Kidney glomerular epithelial cell (primary cell): ENCODE data around the gene SMARCE1.
"Not testable (repeated sequence)": the region's sequence is repeated elsewhere in the genome, so short reads cannot be mapped to it uniquely, and the experiment has no call there.

ENCODE experiments used
- DNase-seq: peaks from one replicate; lab custom pipeline; 2025; lab: John Stamatoyannopoulos, UW

SMARCE1 gene

DNA sequence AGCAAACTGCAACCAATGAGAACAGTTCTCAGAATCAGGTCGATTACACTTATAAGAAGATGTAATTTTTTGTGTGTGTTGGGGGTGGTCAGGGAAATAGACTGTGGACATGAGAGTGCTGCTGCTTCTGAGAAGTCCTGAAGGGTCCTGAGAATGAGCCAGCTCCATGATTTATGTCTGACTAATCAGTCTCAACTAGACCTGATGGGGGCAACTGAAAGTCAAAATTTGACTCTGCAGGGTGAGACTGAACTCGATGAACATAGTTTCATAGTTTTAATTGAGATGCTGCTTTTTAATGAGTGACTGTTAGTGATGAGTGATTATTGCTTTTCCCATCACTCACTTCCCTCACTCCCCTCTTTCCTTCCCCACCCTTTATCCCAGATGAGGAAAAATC lies 37.3 kb downstream of the SMARCE1 start:
- DNase-seq: no peak

DNA sequence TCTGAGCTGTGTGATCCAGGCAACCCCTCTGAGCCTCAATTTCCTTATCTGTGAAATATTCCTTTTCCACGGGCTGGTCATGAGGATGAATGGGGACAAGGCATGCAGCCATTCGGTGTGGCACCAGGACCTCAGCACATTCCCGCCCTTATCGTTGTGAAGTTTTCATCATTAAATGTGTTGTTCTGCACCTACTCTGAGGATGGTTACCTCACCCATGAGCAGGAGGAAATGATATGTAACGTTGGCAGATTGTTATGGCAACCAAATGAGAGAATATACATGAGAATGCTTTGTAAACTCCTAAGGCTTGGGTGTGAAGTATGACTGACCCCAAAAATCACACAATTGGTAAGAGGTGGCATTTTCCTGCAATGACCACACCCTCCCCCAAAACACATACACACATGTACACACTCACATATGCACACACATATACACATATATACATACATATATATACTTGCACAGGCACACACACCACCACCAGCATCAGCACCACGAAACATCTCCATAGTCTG lies 39.5 kb downstream of the SMARCE1 start:
- no peak for DNase-seq

DNA sequence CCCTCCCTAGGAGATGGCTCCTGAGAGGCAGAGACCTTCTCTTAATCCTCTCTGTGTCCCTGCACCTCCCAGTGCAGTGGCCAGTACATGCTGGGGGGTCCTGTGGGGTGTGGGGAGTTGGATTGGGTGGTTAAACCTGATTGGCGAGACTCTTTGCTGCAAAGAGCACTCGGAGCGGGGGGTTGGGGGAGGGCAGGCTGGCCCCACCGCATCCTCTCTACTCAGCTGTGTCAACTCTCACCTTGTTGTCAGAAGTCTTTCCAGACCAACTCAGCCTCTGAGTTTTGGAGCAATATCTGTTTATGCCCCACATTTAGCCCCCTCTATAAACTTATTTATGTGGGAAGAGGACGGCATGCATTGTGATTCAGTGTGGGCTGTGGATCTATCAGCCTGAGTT lies 40.0 kb downstream of the SMARCE1 start:
- DNase-seq: no peak

DNA sequence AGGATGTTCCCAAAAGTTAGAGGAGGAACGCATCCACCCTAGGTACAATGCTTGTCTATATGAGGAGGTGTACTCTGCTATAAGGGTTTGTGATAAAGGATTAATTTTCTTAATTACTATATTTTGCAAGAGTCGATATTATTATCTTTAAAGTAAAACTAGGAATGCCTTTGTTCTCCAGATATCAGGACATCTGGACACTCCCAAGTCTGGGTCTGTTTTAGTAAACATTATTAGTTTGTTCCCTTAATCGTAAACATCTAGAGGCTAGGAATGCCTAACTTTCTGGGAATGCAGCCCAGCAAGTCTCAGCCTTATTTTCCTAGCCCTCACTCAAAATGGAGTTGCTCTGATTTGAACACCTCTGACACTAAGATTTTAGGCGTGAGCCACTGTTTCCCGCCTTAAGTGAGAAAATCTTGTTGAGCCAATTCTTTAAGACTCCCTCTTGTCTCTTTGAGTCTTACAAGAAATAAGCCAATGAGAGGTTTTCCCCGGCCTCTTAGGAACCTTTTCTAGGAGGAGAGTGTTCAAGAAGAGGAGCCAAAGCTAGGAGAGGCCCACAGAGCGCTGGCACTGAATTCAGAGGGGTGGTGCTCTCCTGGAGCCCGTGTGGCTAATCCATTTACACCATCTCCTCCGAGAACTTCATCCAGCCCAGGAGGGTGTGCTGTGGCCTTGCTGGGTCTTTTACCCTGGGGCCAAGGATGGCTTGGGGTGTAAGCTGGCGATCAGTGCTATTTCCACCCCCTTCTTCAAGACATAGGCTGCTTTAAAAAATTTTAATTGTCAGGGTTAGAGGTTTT lies 40.9 kb downstream of the SMARCE1 start:
- no peak for DNase-seq

DNA sequence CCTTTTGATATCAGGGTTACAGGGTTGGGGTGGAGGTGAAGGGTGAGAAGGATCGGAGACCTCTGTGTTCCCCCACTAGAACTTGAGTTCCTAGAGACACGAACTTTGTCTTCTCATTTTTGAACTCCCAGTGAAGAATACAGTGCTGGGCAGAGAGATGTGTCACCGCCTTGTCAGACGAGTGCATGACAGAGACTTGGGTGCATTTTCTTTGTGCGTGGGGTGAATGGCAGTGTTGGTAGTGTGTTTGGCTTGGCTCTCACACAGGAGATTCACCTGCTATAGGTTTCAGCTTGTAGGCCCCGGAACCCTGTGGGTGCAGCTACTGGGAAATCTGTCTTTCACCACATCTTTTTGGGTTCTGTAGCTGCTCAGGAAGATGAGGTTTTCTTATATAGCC lies 42.3 kb downstream of the SMARCE1 start:
- no peak for DNase-seq

DNA sequence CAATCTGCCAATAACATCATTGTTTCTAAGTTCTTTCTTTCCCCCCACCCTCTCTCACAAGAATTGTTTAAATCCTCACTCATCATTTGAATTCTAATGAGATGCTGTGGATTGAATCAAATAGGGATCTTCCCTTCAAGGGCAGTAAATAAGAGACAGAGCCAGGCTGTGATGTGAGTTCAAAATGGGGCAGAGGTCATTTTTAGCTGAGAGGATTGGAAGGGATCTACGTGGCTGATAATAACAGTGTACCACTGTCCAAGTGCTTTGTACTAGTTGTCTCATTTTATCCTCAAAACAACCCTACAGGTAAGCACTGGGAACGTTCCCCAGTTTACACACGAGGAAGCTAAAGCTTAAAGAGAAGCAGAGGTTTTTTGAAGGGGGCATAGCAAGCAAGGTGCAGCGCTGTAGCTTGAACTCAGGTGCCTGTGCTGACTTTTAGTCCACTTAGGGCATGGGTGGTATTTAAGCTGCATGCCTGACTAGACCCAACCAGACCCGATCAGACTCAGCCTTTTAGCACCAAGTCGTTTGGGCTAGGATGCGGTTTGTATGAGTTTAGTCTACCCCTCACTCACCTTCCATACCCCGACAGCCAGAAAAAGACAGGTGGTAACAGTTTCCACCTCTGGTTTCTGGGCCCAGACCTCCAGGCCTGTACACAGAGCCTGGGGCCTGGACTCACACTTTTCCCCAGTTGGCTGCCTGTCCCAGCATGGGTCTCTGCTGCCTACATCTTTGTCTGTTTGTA lies 43.1 kb downstream of the SMARCE1 start:
- no peak for DNase-seq

DNA sequence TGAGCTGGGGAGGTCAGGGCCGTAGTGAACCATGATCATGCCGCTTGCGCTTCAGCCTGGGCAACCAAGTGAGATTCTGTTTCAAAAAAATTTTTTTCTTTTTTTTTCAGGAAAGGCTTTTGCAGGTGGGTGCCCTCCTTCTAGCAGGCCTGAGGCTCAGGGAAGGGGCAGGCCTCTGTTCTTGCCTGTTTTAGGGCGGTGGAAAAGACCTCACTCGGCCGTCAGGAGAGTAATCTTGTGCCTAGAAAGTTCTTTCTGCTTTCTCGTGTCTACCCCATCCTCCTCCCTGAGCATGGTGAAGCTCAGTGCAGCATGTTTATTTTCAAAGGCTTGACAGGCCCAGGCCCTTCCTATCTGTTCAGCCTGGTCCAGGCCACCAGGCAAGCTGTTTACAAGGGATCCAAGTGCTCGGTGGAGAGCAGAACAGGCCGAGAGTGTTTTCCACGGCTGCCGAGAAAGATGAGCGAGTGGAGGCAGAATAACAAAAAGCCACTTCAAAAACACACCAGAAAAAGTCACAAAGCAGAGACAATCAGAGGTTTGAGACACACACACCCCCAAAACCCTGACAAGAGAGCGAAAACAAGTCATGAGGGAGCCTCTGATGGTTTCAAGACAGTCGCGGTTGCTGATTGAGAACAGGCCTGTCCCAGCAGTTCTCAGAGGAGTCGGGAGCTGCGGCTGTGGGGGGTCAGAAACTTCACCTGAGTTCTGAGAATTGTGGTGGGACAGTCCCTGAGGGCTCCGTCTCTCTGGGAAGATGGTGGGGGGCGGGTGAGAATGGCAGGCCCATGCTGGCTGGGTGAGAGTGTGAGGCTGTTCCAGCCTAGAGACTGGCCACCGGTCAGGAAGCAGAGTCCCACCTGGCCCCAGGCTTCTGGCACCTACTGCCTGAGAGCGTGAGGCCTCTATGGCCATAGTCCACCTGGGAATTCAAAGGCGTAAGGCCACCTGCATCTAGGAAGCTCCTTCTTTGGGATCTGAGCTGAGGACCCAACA lies 44.9 kb downstream of the SMARCE1 start:
- no peak for DNase-seq

DNA sequence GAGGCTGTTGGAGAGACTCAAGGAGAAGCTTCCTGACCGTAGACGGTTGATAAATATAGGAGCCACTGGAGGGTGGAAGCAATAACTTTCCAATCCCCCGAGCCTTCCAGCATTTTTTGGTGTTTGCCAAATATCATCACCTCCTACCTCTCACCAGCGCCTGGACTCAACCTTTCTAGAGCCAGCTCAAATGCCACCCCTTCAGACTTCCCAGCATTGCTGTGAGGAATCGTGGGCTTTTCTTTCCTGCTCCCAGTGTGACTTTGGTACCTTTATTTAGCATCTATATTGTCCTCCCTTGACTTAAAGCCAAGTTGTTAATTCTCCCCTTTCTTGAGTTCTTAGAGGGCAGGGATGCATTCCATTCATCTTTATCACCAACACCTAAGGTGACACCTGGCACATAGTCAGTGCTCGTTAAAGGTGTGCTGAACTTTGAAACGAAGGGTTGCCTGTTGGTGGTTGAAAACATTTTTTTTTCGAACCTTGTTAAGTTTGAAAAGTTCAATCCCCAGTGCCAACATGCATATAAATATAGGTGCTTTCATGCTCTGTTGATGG lies 47.1 kb downstream of the SMARCE1 start:
- DNase-seq: no peak

DNA sequence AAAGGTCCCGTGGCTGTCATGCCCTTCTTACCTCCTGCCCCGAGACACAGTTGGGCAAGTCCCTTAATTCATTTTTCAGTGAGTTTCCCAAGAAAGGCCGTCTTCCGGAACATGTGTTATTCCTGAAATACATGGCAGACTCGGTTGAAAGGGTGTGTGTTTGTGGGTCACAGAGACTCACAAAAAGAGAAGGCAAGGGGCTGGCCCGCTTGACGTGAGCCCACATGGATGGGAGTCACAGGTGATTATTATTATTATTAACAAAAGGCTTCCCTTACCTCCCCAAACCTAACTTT lies 48.2 kb downstream of the SMARCE1 start:
- no peak for DNase-seq

DNA sequence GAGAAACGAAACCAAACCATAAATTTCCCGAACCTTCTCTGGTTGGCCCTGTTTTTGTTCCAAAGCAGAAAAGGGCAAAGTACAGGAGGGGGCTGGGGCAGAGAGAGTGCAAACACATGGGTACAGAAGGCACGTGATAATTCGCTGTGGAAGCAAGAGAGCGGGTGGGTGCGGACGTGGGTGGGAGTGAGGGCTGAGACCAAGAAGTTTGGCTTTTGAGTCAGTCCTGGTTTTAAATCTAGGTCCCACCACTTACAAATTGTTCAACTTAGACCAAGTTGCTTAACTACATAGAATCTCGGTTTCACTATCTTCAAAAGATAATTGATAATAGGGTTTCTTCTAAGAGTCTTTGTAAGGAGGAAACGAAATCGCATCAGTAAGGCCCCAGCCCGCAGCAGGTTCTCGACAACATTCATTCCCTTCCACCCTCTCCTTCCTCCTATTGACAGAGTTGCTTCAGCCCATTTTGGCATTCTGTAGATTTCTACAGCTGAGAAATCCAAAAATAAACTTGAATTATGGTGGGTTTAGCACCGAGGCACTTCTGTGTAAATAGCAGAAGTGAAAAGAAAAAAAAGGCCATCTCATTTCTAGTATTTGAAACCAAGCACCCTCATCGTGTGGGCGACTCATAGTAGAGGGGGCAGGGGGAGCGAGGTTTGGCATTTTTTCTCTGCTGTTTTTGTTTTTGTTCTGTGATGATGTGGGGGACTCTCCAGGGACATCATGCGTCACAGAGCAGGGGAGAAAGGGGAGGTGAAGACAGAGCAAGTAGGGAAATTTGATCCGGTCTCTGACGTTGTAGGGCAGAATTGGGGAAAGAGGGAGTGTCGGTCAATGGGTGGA lies 48.8 kb downstream of the SMARCE1 start:
- no peak for DNase-seq

DNA sequence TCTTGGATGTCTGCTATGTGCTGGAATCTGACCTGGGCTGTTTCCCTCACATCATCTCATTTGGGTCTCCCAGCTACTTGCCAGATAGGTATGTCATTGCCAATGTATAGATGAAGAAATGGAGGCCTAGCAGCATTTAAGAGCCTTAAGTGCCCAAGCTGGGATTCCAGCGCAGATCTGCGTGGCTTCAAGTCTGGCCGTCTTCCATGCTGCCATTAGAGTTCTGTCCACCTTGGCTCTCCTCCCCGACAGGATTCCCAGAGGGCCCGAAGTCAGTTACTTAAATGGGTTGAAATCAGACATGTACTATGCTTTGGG lies 49.4 kb downstream of the SMARCE1 start:
- DNase-seq: no peak

DNA sequence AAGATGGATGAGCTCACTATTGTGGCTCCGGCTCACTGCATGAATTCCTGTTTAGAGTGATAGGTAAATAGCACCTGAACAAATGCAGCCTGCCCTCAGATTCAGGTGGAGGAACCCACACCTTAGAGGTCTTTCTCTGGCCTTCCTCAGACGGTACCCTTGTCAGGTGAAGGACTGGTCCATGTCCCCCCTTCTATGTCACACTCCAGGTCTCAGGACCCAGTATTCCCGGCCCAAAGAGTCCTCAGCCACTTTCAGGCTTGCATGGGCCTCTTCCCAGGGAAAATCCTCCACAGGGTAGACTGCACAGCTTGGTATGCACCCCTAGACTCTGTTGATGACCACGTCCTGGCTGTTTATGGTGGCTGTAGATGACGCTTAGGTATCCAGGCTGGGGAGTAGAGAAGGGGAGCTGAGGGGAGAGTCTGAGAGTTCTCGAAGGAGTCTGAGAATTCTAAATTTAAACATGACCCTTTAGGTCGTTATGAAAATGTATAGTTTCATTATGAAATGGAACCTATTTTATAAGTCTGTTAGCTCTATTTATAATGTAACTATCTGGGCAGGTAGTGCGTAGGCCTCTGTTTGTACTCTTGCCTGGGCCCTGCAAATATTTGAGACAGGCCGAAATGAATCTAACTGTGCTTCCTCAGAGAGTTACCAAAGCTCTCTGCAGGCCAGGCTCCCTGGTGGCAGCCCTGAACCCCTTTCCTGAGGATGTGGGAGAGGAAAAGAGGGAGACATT lies 49.9 kb downstream of the SMARCE1 start:
- DNase-seq: no peak

DNA sequence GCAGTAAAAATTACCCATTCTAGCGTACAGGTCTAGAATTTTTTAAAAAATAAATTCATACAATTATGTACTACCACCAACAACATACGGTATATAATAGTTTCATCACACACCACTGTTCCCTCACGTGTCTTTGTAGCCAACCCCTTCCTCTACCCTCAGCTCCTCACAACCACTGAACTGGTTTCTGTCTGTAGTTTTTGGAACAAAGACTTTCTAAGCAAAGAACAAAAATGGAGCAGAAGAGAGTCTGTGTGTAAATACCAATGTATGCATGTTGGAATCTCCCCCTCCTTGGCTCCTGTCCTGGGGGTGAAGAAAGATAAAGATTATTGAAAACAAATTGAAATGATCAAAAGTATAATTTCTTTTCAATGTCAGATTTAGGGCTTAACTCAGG lies 50.5 kb downstream of the SMARCE1 start:
- DNase-seq: no peak

DNA sequence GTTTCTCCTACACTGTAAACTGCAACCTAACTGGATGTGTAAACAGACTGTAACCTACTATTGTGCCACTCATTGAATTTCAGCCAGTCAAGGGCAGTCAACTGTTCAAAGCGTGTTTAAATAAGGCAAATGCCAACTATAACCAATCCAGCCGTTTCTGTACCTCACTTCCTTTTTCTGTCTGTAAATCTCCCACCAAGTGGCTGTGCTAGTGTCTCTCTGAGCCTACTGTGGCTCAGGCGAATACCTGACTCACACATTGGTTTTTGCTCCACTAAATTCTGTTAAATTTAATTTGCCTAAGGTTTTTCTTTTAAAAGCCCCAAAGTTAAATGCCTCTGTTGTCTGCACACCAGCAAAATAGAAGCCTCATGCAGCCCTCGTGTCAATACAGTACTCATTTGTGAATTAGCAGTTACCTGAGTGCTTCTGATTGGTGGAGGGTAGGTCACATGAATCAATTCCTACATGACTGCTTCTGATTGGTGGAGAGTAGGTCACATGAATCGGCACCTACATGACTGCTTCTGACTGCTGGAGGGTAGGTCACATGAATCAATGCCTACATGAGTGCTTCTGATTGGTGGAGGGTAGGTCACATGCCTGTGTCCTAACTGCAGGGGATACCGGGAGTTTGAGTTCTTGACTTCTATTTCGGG lies 51.2 kb downstream of the SMARCE1 start:
- DNase-seq: peak; percentile 40

DNA sequence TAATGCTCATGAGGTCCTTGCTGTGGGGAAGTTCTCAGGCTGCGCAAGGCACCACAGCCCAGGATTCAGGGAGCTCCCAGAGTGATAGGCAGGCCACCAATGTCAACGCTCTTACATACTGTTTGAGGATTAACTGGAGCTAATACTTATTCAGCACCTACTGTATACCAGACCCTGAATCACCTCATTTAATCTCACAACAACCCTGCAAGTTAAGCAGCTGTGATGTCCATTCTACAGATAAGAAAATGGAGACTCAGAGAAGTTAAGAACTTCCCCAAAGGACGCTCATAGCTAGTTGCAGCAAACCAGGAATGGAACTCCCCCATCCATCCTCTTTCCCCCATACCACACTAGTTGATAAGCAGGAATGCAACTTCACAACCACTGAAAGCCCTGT lies 56.9 kb downstream of the SMARCE1 start:
- DNase-seq: no peak

DNA sequence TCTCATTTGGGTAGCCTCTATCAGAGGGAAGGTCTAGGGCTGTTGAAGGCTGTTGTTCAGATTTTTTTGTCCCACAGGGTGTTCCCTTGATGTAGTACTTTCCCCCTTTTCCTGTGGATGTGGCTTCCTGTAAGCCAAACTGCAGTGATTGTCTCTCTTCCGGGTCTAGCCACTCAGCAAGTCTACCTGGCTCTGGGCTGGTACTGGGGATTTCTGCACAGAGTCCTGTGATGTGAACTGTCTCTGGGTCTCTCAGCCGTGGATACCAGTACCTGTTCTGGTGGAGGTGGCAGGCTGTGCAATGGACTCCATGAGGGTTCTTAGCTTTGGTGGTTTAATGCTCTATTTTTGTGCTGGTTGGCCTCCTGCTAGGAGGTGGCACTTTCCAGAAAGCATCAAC lies 59.1 kb downstream of the SMARCE1 start:
- no peak for DNase-seq

DNA sequence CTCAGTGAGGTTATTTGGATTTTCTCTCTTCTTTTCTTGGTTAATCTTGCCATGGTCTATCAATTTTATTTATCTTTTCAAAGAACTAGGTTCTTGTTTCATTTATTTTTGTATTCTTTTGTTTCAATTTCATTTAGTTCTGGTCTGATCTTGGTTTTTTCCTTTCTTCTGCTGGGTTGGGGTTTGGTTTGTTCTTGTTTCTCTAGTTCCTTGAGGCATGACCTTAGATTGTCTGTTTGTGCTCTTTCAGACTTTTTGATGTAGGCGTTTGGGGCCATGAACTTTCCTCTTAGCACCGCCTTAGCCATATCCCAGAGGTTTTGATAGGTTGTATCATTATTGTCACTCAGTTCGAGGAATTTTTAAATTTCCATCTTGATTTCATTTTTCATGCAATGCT lies 61.4 kb downstream of the SMARCE1 start:
- DNase-seq: not testable (repeated sequence)

DNA sequence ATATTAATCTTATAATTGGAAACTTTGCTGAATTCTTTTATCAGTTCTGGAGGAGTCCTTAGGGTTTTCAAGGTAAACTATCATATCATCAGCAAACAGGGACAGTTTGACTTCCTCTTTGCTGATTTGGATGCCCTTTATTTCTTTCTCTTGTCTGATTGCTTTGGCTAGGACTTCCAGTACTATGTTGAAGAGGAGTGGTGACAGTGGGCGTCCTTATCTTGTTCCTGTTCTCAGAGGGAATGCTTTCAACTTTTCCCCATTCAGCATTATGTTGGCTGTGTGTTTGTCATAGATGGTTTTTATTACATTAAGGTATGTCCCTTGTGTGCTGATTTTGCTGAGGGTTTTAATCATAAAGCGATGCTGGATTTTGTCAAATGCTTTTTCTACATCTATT lies 62.7 kb downstream of the SMARCE1 start:
- DNase-seq: not testable (repeated sequence)

DNA sequence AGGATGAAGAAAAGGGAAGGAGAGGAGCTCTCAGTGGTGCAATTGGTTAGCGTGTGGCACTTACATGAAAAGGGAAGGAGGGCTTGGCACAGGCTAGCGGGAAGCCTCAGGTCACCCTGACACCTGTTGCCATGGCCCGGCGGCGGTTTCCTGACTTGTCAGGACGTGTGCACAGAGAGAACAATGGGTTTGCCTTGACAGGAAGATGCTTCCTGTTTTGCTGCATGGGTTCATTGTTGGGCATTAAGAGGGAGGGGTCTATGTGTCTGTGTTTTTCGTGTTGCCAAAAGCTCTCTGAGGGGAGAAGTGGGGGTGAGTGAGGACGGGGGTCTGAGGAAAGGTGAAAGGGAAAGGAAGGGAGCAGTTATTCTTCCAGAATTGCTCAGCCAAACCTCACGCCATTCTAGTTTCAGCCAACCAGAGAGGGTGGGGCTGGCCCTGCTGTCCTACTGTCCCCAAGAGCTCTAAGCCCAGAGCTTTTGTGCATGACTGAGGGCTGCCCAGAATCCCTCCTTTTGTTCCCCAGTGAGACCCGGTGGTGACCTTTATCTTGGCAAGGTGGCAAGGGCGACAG lies 65.2 kb downstream of the SMARCE1 start:
- DNase-seq: no peak

DNA sequence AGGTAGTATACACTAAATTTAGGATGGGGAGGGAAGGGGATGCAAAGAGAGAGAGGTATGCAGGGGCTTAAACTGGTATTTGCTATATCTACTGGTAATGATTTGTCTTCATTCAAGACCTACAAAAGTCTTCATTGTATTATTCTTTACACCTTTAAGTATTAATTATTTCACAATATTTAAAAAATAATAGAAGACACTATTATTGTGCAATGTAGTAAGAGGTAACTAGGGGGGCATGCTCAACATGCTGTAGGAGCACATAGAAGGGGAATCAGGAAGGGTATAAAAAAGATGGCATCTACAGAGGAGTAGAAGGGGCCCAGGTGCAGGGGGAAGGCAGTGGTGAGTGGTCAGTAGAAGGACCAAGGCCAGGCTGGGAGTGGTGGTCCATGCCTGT lies 67.5 kb downstream of the SMARCE1 start:
- no peak for DNase-seq
